GM23338 (cell line): ENCODE data around the gene RAB11FIP4. TPM values are rescaled to one million over a fixed set of nuclear protein-coding genes. Genes with fewer than 3 reads are reported as not detected.

ENCODE experiments used
- ATAC-seq: fragments of 200-7000 bp; cut with Tn5 transposase; 3 replicates; pipeline ENCODE4 v1.9.1; 2020
- DNase-seq: peaks from one replicate; pipeline ENCODE4 v3.0.0-alpha.2; 2015; ENCODE audit warnings: low spot score
- H2AFZ ChIP-seq: fragments of 200-600 bp; sonication (generic); 2 replicates; pipeline ENCODE4 v1.8.0; 2016; ENCODE audit warnings: antibody characterized with exemption, mild to moderate bottlenecking, moderate library complexity
- H3F3A ChIP-seq: fragments of 200-600 bp; sonication (generic); replicated peaks from 2 replicates; pipeline ENCODE4 v1.8.0; 2017; ENCODE audit warnings: antibody characterized with exemption, mixed run types, low read depth
- H3K27ac ChIP-seq: fragments of 200-600 bp; sonication (generic); 2 replicates; pipeline ENCODE4 v1.6.1; 2016; ENCODE audit warnings: low read depth
- H3K27me3 ChIP-seq: fragments of 200-600 bp; sonication (generic); 2 replicates; pipeline ENCODE4 v1.8.0; 2016; ENCODE audit warnings: mild to moderate bottlenecking, mixed run types, moderate library complexity; ENCODE audit not compliant: insufficient read depth
- H3K36me3 ChIP-seq: fragments of 200-600 bp; sonication (generic); 2 replicates; pipeline ENCODE4 v1.8.0; 2016; ENCODE audit warnings: mild to moderate bottlenecking; ENCODE audit not compliant: insufficient read depth
- H3K4me1 ChIP-seq: fragments of 200-600 bp; sonication (generic); 2 replicates; pipeline ENCODE4 v1.8.0; 2016; ENCODE audit warnings: mild to moderate bottlenecking, moderate library complexity; ENCODE audit not compliant: insufficient read depth
- H3K4me2 ChIP-seq: fragments of 200-600 bp; sonication (generic); 2 replicates; pipeline ENCODE4 v1.7.1; 2017; ENCODE audit warnings: mixed run types
- H3K4me3 ChIP-seq: fragments of 200-600 bp; sonication (generic); 2 replicates; pipeline ENCODE4 v1.6.1; 2016; ENCODE audit warnings: mixed run types
- H3K79me2 ChIP-seq: fragments of 200-600 bp; sonication (generic); replicated peaks from 2 replicates; pipeline ENCODE4 v1.8.0; 2017; ENCODE audit warnings: mild to moderate bottlenecking; ENCODE audit not compliant: insufficient read depth
- H3K9me2 ChIP-seq: fragments of 200-600 bp; sonication (generic); 2 replicates; pipeline ENCODE4 v1.8.0; 2017; ENCODE audit not compliant: insufficient read depth
- H4K20me1 ChIP-seq: fragments of 200-600 bp; sonication (generic); replicated peaks from 2 replicates; pipeline ENCODE4 v1.8.0; 2017; ENCODE audit warnings: mild to moderate bottlenecking; ENCODE audit not compliant: insufficient read depth
- H3K27ac Mint-ChIP-seq: 2 replicates; pipeline ENCODE4 v1.8.0; 2020; ENCODE audit warnings: inconsistent platforms, mild to moderate bottlenecking, moderate library complexity, mixed read lengths
- H3K27me3 Mint-ChIP-seq: 3 replicates; pipeline ENCODE4 v1.8.0; 2022; ENCODE audit warnings: low read depth, mild to moderate bottlenecking, moderate library complexity, mixed read lengths, inconsistent platforms; ENCODE audit not compliant: insufficient read depth, poor library complexity
- H3K36me3 Mint-ChIP-seq: 3 replicates; pipeline ENCODE4 v1.8.0; 2021; ENCODE audit warnings: low read depth, mild to moderate bottlenecking, inconsistent platforms, moderate library complexity, mixed read lengths
- H3K4me1 Mint-ChIP-seq: 3 replicates; pipeline ENCODE4 v1.8.0; 2020; ENCODE audit warnings: mild to moderate bottlenecking, inconsistent platforms, mixed read lengths
- H3K4me3 Mint-ChIP-seq: 3 replicates; pipeline ENCODE4 v1.8.0; 2021; ENCODE audit warnings: moderate library complexity, mild to moderate bottlenecking, inconsistent platforms, mixed read lengths
- H3K9me3 Mint-ChIP-seq: 3 replicates; pipeline ENCODE4 v1.8.0; 2020; ENCODE audit warnings: moderate library complexity, mild to moderate bottlenecking, inconsistent platforms, mixed read lengths
- CREB1 ChIP-seq: fragments of 250-450 bp; sonication (Bioruptor Pico); IDR thresholded peaks from 2 replicates; pipeline ENCODE4 v1.5.0; 2020; ENCODE audit warnings: low read depth, mild to moderate bottlenecking, moderate library complexity
- CTCF ChIP-seq, 2 experiments: fragments of 200-600 bp in 1 of 2; sonication (generic) in 1 of 2; conservative IDR thresholded peaks; 2 replicates each; pipeline versions ENCODE4 v1.5.1 to v1.6.1; 2016 to 2017; ENCODE audit warnings: antibody characterized with exemption in 2 of 2, low read depth in 2 of 2, mild to moderate bottlenecking in 2 of 2, moderate library complexity in 1 of 2
- ETS1 ChIP-seq: IDR thresholded peaks from 2 replicates; pipeline ENCODE4 v1.6.1; 2016; ENCODE audit warnings: antibody characterized with exemption
- EZH2 ChIP-seq: fragments of 200-600 bp; sonication (generic); IDR thresholded peaks from one replicate; pipeline ENCODE4 v1.8.0; 2017; ENCODE audit warnings: antibody characterized with exemption, mild to moderate bottlenecking, low read depth; ENCODE audit not compliant: unreplicated experiment
- EZH2phosphoT487 ChIP-seq: fragments of 200-600 bp; sonication (generic); IDR thresholded peaks from one replicate; pipeline ENCODE4 v1.8.1; 2018; ENCODE audit warnings: antibody characterized with exemption; ENCODE audit not compliant: unreplicated experiment
- JUNB ChIP-seq: IDR thresholded peaks from one replicate; pipeline ENCODE4 v1.6.1; 2016; ENCODE audit warnings: antibody characterized with exemption; ENCODE audit not compliant: unreplicated experiment
- NANOG ChIP-seq: IDR thresholded peaks from 2 replicates; pipeline ENCODE4 v1.6.1; 2016; ENCODE audit warnings: antibody characterized with exemption, borderline replicate concordance
- POLR2AphosphoS5 ChIP-seq: IDR thresholded peaks from 2 replicates; pipeline ENCODE4 v1.6.1; 2016; ENCODE audit warnings: antibody characterized with exemption, low read depth
- REST ChIP-seq: IDR thresholded peaks from one replicate; pipeline ENCODE4 v1.6.1; 2018; ENCODE audit warnings: antibody characterized with exemption; ENCODE audit not compliant: unreplicated experiment
- STAT1 ChIP-seq: IDR thresholded peaks from one replicate; pipeline ENCODE4 v1.6.1; 2016; ENCODE audit warnings: antibody characterized with exemption; ENCODE audit not compliant: unreplicated experiment
- ZNF114 ChIP-seq: fragments of 250-450 bp; sonication (Bioruptor Pico); IDR thresholded peaks from 2 replicates; pipeline ENCODE4 v1.5.0; 2020; ENCODE audit warnings: mild to moderate bottlenecking, moderate library complexity
- ZNF331 ChIP-seq: fragments of 250-450 bp; sonication (Bioruptor Pico); IDR thresholded peaks from 2 replicates; pipeline ENCODE4 v1.5.0; 2020; ENCODE audit warnings: low read depth, mild to moderate bottlenecking, moderate library complexity
- ZNF462 ChIP-seq: fragments of 250-450 bp; sonication (Bioruptor Pico); IDR thresholded peaks from 2 replicates; pipeline ENCODE4 v1.5.0; 2020; ENCODE audit warnings: mild to moderate bottlenecking, moderate library complexity
- polyA plus RNA-seq: library from polyadenylated mRNA; unstranded; fragments of >200 nt; fragmentation: Nextera tagmentation; extraction: Ambion mirVana; gene quantifications from 2 replicates; pipeline ENCODE4 v1.2.1, GENCODE V29; 2016
- total RNA-seq: library from RNA; depleted of rRNA; stranded (reverse); fragments of >200 nt; shearing (Covaris generic); gene quantifications from 2 replicates; pipeline ENCODE4 v1.2.3, GENCODE V29; 2014

Gene RAB11FIP4
- total and polyA plus RNA-seq, 2 experiments from 2014 or later, result 26.0 to 65.6 TPM

- Histone ChIP-seq H3K9me2 (no peaks in the 10 kb centered on the region), H3K27ac (no peak overlapping the region), H3K79me2 (no peaks in the 10 kb centered on the region), H3F3A (no peaks in the 10 kb centered on the region), H3K4me2 (no peak overlapping the region), H3K4me3 (no peak overlapping the region), H3K27me3 (no peaks in the 10 kb centered on the region), H2AFZ (no peak overlapping the region), H3K36me3 (no peaks in the 10 kb centered on the region), H4K20me1 (no peaks in the 10 kb centered on the region), H3K4me1 (peaks cover 18% of the 10 kb centered on the region)
- no peak for TF ChIP-seq STAT1
- TF ChIP-seq JUNB, result no peak
- TF ChIP-seq REST, result no peak
- no peak for TF ChIP-seq ZNF462 (CRISPR knock-in tag)
- no peak for TF ChIP-seq EZH2phosphoT487
- no peak for TF ChIP-seq NANOG
- no peak for TF ChIP-seq CREB1 (CRISPR knock-in tag)
- TF ChIP-seq POLR2AphosphoS5, result no peak
- no peak for TF ChIP-seq ZNF331
- TF ChIP-seq ETS1, result no peak
- no peak for TF ChIP-seq EZH2
- no peak for TF ChIP-seq ZNF114
- TF ChIP-seq CTCF (conservative IDR thresholded peaks at IDR 0.05; ENCODE audit: low read depth in 2 of 2), result no peak
- no peak overlapping the region; the same call in 1 of the 2 replicates for H3K27ac Mint-ChIP-seq
- peaks cover 6% of the 10 kb centered on the region for H3K27me3 Mint-ChIP-seq
- H3K36me3 Mint-ChIP-seq, result no peaks in the 10 kb centered on the region
- ATAC-seq (no peak), DNase-seq (no peak)
- peaks cover 19% of the 10 kb centered on the region for H3K4me1 Mint-ChIP-seq
- H3K4me3 Mint-ChIP-seq, result no peak overlapping the region
- H3K9me3 Mint-ChIP-seq, result no peaks in the 10 kb centered on the region; the same call in 2 of the 3 replicates
These were observed 36.6 kb downstream of the RAB11FIP4 start for GRCh38 chr17:31428111-31428510.
